ENCODE data around the gene EPG5. TPM values are rescaled to one million over a fixed set of nuclear protein-coding genes. Genes with fewer than 3 reads are reported as not detected.
A peak's percentile ranks its signal among the peaks of the same experiment; 100 is the strongest.

Gene EPG5
- total RNA-seq, 1 donor from 2014 or later = 44.0 TPM

DNA sequence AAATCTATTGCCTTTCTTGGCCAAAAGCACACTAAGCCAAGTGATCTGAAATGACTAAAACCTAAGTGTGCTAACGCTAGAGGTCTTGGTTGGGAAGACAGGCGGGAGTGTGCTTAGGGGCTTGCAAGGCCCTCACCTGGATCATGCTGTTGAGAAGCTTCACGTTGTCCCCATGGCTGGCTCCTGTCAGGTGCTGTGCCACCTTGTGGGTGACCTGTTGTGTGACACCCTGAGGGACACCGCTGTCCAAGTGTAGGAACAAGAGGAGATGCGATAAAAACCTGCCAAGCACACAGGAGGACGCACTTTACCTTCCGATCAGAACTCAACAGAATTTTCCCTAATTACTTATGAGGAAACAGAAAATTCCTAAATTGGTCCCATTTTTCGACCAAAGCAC is 50.8 kb downstream of the EPG5 start:
- no peak for DNase-seq (ENCODE audit: low read depth)

DNA sequence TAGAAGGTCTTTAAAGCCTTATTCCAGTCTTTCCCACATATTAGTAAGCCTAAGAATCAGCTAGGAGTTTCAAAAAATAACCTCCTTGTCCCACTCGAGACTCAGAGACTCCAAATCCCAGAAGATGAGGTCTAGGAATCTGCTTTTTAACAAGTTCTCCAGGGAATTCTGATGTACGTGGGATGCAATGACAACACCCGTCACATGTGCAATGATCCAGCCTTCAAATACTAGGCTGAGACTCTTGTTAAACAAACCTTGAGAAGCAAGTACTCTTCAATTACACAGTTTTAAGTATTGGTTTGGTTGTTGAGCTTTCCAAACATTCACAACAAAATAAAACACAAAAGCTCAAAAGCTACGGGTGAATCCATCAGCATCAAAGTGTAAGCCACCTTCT is 53.9 kb downstream of the EPG5 start:
- no peak for DNase-seq (ENCODE audit: low read depth)

GRCh38 chr18:45910405-45911023 is 56.6 kb downstream of the EPG5 start:
- DNase-seq (ENCODE audit: low read depth) = peak; percentile 40

DNA sequence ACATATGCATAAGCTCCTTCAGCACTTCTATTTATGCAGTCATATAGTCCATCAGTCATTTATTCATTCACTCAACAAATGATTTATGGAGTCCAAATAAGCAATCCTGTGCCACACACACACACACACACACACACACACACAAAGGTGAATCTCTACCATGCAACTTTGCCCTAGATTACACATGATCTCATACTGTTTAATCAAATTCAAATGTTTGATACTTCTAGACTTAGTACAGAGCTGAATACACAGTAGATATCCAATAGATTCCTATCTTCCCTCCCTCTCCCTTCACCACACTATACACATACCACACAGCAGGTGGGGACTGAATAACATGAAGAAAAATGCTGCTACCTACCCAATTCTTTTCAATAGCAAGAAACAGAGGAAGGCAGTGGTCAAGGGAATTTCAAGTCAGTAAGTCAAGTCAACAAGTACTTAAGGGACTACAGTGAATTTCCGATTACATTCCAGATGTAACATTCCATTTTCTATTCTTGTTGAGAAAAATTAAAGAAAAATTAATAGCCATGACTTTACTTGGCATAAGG is 65.4 kb downstream of the EPG5 start:
- no peak for DNase-seq (ENCODE audit: low read depth)

GRCh38 chr18:45900623-45901022 is 66.5 kb downstream of the EPG5 start:
- DNase-seq (ENCODE audit: low read depth) = no peak

DNA sequence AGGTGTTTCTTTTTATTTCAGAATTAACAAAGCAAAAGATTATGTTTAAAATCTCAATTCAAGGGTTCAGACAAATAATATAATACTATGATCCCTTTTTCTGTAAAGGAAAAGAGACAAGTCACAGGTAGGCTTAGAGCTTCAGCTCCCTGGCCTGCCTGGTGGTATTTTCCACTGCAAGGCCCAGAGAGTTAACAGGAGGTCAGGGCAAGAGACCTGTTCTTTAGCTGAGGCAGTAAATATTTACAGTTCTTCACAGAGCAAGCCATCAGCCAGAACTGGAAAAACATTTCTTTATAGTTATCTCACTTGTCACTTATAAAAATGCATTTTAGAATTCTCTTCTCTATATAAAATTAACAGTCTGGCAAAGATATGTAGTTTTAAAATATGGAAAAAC is 70.1 kb downstream of the EPG5 start:
- no peak for DNase-seq (ENCODE audit: low read depth)

DNA sequence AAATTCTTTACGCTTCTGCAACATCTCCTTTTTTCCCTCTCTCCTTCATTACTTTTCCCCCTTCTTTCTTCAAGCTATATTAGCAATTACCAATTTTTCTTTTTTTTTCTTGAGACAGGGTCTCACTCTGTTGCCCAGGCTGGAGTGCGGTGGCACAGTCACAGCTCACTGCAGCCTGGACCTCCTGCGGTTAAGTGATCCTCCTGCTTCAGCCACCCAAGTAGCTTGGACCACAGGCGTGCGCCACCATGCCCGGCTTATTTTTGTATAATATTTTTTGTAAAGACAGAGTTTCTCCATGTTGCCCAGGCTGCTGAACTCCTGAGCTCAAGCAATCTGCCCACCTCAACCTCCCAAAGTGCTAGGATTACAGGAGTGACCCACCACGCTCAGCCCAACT is 70.7 kb downstream of the EPG5 start:
- DNase-seq (ENCODE audit: low read depth) = no peak

DNA sequence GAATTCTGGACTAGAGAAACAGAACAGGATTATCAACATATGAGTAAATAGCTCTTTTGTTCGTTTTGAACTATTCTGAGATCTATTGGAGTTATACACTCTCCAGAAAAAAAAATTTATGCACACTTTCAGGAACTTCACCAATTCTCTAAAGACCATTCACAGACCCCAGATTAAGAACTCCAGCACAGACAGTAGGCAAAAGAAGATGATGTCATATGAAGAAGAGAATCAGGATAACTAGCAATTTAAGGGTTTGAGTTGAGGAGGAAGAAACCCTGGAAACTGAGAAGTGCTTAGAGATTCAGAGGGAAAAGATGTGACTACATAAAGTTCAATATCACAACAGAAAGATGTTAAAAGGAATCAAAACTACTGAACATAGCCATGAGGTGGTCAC is 71.8 kb downstream of the EPG5 start:
- DNase-seq (ENCODE audit: low read depth) = no peak

GRCh38 chr18:45894818-45895217 is 72.3 kb downstream of the EPG5 start:
- no peak for DNase-seq (ENCODE audit: low read depth)

- DNase-seq (ENCODE audit: low read depth) = no peak
These were observed 75.3 kb downstream of the EPG5 start for GRCh38 chr18:45891806-45892205.

- no peak for DNase-seq (ENCODE audit: low read depth)
These were observed 76.5 kb downstream of the EPG5 start for GRCh38 chr18:45890606-45891005.

DNA sequence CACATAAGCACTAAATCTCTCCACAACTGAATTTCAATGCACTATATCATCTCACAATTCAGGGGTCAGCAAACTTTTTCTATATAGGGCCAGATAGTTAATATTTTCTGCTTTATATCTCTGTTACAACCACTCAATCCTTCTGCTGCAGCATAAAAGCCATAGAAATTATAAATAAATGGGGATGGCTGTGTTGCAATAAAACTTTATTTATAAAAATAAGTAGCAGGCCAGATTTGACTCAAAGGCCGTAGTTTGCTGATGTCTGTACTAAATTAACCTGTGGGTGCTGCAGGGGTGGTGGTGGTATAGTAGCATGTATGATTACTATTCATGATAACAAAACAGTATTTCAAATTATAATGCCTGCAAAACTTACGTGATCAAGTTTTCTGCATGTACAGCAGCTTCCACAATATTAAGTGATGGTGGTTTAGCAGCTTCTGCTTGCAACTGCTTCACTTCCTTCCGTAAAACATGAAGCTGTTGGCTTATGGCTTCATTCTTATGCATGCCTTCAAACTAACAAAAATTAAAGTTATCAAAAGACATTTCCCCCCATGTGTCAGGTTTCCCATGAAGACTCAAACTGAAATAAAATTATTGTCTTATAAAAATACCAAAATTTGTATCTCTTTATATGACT is 77.6 kb downstream of the EPG5 start:
- no peak for DNase-seq (ENCODE audit: low read depth)

- no peak for DNase-seq (ENCODE audit: low read depth)
These were observed 79.5 kb downstream of the EPG5 start for GRCh38 chr18:45887585-45887984.

- DNase-seq (ENCODE audit: low read depth) = no peak
These were observed 86.1 kb downstream of the EPG5 start for GRCh38 chr18:45880876-45881558.

GRCh38 chr18:45879681-45880655 is 87.2 kb downstream of the EPG5 start:
- peak; percentile 30 for DNase-seq (ENCODE audit: low read depth)

GRCh38 chr18:45877403-45877802 is 89.7 kb downstream of the EPG5 start:
- no peak for DNase-seq (ENCODE audit: low read depth)

DNA sequence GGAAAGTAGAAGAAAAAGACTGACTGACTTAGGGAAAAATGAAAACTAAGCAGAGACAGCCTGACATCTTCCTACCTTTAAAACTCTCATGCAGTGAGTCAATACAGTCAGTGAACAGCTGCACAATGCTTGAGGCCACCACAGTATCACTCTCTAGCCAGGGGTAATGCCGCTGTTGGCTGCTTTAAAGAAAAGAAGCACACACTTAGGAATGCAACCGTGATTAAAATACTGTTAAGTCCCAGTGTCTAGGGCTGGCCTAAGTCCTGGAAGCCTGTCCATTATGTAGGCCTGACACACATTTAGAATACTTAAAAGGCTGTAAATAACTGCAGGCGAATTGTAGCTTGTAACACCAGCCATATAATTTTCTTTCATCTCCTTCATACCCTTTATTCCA is 91.0 kb downstream of the EPG5 start:
- no peak for DNase-seq (ENCODE audit: low read depth)

- no peak for DNase-seq (ENCODE audit: low read depth)
These were observed 92.5 kb downstream of the EPG5 start for GRCh38 chr18:45874491-45875184.

DNA sequence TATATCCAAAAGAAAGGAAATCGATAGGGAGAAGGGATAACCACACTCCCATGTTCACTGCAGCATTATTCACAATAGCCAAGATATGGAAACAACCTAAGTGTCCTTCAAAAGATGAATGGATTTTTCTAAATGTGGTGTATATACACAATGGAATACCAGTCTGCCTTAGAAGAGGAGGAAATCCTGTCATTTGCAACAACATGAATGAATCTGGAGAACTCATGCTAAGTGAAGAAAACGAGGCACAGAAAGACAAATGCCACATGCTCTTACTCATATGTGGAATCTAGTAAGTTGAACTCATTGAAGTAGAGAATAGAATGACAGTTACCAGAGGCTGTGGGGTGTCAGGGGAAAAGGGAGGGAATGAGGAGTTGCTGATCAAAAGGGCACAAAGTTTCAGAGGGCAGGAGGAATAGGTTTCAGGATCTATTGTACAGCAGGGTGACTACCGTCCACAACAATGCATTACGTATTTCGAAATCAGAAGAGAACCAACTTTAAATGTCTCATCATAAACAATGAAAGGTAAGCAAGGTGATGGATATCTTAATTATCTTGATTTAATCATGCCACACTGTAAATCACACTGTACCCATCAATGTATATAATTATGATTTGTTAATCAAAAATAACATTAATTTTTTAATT is 95.6 kb downstream of the EPG5 start:
- DNase-seq (ENCODE audit: low read depth) = peak; percentile 35

DNA sequence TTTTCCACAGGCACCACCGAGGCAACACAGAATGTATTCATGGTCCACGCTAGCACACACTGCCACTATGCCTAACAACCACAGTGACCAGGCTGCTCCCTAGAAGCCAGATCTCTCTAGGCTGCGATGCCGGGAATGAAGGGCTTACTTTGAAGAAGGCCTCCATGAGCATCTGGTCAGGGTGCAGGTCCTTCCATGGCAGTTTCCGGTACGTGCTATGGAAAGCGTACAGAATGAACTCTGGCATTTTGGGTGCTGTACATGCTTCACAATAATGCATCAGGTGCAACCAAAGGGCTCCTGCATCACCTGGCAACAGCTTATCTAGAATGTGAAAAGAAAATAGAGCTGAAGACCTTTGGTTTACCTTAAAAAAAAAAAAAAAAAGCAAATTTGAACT is 96.7 kb downstream of the EPG5 start:
- no peak for DNase-seq (ENCODE audit: low read depth)

GRCh38 chr18:45865466-45865865 is 101.7 kb downstream of the EPG5 start:
- no peak for DNase-seq (ENCODE audit: low read depth)

Measured in renal cortical epithelial cell (primary cell).